Measurements from ENCODE around the gene KDM3A. TPM values are rescaled to one million over a fixed set of nuclear protein-coding genes. Genes with fewer than 3 reads are reported as not detected.
A peak's percentile ranks its signal among the peaks of the same experiment; 100 is the strongest.

KDM3A gene
- total and polyA plus RNA-seq, 9 of the 15 experiments (the other 6 are each of a cell fraction or from before 2014, with no cell fraction given): 7.5 to 95.4 (median 24.8) TPM

DNA sequence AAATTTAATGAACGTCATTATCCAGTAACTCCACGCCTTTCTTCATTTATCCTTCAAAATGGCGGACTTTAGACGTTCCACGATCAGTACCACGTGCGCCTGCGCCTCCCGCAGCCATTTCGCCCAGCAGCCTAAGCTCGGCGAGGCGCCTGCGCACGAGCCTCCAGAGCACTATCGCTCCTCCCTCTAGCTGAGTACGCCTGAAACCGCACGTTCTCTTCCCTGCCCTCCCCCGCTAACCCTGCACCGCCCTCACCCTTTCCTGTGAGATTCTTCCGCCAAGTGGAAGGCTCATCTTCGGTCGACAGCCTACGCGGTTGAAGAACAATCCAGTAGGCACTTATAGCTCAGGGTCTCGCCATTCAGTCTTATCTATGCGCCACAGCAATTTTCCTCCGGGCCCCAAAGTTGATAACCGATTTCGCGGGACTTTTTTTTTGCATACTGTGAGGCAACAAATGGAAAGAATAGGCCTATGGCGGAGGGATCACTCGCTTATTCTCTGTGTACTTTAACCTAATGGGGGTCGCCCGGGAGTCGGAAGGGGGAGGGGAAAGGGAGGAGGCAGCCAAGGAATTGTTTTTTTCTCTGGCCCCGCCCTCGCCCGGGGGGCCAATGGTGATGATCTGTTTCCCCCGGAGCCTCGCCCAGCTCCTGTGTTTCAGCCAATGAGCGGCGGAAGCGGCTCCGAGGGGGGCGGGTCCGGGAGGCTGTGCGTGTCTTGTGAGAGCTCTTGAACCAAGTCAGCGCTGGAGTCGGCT is at the start of gene KDM3A (continued):
- TF ChIP-seq, protein P1, sequence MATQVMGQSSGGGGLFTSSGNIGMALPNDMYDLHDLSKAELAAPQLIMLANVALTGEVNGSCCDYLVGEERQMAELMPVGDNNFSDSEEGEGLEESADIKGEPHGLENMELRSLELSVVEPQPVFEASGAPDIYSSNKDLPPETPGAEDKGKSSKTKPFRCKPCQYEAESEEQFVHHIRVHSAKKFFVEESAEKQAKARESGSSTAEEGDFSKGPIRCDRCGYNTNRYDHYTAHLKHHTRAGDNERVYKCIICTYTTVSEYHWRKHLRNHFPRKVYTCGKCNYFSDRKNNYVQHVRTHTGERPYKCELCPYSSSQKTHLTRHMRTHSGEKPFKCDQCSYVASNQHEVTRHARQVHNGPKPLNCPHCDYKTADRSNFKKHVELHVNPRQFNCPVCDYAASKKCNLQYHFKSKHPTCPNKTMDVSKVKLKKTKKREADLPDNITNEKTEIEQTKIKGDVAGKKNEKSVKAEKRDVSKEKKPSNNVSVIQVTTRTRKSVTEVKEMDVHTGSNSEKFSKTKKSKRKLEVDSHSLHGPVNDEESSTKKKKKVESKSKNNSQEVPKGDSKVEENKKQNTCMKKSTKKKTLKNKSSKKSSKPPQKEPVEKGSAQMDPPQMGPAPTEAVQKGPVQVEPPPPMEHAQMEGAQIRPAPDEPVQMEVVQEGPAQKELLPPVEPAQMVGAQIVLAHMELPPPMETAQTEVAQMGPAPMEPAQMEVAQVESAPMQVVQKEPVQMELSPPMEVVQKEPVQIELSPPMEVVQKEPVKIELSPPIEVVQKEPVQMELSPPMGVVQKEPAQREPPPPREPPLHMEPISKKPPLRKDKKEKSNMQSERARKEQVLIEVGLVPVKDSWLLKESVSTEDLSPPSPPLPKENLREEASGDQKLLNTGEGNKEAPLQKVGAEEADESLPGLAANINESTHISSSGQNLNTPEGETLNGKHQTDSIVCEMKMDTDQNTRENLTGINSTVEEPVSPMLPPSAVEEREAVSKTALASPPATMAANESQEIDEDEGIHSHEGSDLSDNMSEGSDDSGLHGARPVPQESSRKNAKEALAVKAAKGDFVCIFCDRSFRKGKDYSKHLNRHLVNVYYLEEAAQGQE (IDR thresholded peaks at IDR 0.05; ENCODE audit: borderline replicate concordance): peak; percentile 28; the same call in 1 of the 2 replicates
- TF ChIP-seq, protein P1 (CRISPR knock-in tag; IDR thresholded peaks at IDR 0.05; ENCODE audit: low read depth): 0 out of 2 replicates have a peak, but pooled peaks have one; percentile 39
- TF ChIP-seq HCFC1 (IDR thresholded peaks at IDR 0.05; ENCODE audit: low read depth, low read length) (no peak; the same call in none of the 2 replicates), ZNF41 (CRISPR knock-in tag; conservative IDR thresholded peaks at IDR 0.05) (no peak), PCBP2 (IDR thresholded peaks at IDR 0.05; ENCODE audit: low read depth, low read length, poor library complexity, severe bottlenecking) (no peak), CBX1 (IDR thresholded peaks at IDR 0.05; ENCODE audit: low read depth) (peak; percentile 48), NFATC3 (IDR thresholded peaks at IDR 0.05) (peak; percentile 86), ARID2 (IDR thresholded peaks at IDR 0.05) (no peak), TAF15 (IDR thresholded peaks at IDR 0.05; ENCODE audit: low read depth, low read length) (no peak), TCF7 (IDR thresholded peaks at IDR 0.05; ENCODE audit: borderline replicate concordance) (no peak), ZNF354B (CRISPR knock-in tag; IDR thresholded peaks at IDR 0.05) (no peak), ZNF77 (CRISPR knock-in tag; IDR thresholded peaks at IDR 0.05) (no peak), CBFA2T2 (conservative IDR thresholded peaks at IDR 0.05) (peak; percentile 62), U2AF1 (optimal IDR thresholded peaks at IDR 0.05; ENCODE audit: low read depth, low read length) (no peak)
- TF ChIP-seq, protein P2, sequence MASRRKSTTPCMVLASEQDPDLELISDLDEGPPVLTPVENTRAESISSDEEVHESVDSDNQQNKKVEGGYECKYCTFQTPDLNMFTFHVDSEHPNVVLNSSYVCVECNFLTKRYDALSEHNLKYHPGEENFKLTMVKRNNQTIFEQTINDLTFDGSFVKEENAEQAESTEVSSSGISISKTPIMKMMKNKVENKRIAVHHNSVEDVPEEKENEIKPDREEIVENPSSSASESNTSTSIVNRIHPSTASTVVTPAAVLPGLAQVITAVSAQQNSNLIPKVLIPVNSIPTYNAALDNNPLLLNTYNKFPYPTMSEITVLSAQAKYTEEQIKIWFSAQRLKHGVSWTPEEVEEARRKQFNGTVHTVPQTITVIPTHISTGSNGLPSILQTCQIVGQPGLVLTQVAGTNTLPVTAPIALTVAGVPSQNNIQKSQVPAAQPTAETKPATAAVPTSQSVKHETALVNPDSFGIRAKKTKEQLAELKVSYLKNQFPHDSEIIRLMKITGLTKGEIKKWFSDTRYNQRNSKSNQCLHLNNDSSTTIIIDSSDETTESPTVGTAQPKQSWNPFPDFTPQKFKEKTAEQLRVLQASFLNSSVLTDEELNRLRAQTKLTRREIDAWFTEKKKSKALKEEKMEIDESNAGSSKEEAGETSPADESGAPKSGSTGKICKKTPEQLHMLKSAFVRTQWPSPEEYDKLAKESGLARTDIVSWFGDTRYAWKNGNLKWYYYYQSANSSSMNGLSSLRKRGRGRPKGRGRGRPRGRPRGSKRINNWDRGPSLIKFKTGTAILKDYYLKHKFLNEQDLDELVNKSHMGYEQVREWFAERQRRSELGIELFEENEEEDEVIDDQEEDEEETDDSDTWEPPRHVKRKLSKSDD (conservative IDR thresholded peaks at IDR 0.05; ENCODE audit: low read length): peak; percentile 64; the same call in 1 of the 2 replicates
